ENCODE data around the gene KLC1.

DNA sequence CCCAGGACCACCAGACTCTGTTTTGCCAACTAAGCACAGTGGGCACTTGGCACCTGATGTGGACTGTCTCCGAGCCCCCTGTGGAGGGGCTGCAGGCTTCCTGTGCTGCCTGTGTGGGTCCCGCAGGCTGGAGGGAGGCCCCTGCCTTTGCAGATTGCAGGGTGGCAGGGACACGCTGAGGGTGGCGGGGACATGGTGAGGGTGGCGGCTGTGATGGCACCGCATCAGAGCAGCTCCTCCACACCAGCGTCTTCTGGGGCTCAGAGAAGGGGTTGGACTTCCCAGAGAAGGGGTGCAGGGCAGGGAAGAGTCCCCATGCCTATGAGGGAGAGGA, 94.7 kb downstream of the KLC1 start:
- TF ChIP-seq, protein P1, sequence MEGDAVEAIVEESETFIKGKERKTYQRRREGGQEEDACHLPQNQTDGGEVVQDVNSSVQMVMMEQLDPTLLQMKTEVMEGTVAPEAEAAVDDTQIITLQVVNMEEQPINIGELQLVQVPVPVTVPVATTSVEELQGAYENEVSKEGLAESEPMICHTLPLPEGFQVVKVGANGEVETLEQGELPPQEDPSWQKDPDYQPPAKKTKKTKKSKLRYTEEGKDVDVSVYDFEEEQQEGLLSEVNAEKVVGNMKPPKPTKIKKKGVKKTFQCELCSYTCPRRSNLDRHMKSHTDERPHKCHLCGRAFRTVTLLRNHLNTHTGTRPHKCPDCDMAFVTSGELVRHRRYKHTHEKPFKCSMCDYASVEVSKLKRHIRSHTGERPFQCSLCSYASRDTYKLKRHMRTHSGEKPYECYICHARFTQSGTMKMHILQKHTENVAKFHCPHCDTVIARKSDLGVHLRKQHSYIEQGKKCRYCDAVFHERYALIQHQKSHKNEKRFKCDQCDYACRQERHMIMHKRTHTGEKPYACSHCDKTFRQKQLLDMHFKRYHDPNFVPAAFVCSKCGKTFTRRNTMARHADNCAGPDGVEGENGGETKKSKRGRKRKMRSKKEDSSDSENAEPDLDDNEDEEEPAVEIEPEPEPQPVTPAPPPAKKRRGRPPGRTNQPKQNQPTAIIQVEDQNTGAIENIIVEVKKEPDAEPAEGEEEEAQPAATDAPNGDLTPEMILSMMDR (IDR thresholded peaks at IDR 0.05 in 2 of 3, conservative IDR thresholded peaks at IDR 0.05 in 1 of 3; ENCODE audit: control insufficient read depth in 2 of 3, extremely low read depth in 1 of 3, insufficient read depth in 1 of 3, low read depth in 3 of 3, low read length in 3 of 3): no peak
- TF ChIP-seq NR2C2 (IDR thresholded peaks at IDR 0.05; ENCODE audit: borderline replicate concordance, control insufficient read depth, insufficient read length, low read depth): no peak
- no peak for TF ChIP-seq EZH2 (IDR thresholded peaks at IDR 0.05; ENCODE audit: borderline replicate concordance, control insufficient read depth, low read depth, low read length)
- no peak for TF ChIP-seq POLR2AphosphoS5 (IDR thresholded peaks at IDR 0.05; ENCODE audit: low read length)
- TF ChIP-seq ZBED1 (IDR thresholded peaks at IDR 0.05; ENCODE audit: borderline replicate concordance): no peak
- TF ChIP-seq BACH1 (IDR thresholded peaks at IDR 0.05; ENCODE audit: borderline replicate concordance): no peak
- no peak for TF ChIP-seq CHD1 (IDR thresholded peaks at IDR 0.05; ENCODE audit: low read depth, low read length)
- TF ChIP-seq STAT3 (IDR thresholded peaks at IDR 0.05; ENCODE audit: low read depth, low read length): no peak

All from GM12878 (cell line).